CD4-positive, alpha-beta T cell treated with Interleukin-1 beta for 1 hour (primary cell): ENCODE results near the gene SLC4A4.

Source experiments
- DNase-seq, 2 donors: peaks; one replicate each; pipeline ENCODE4 v3.0.0-alpha.2; 2020 to 2022

Gene SLC4A4

GRCh38 chr4:71417150-71417549 lies 78.3 kb downstream of the SLC4A4 start:
- DNase-seq: no peak

- DNase-seq: no peak
Measured at GRCh38 chr4:71426381-71427042, 87.7 kb downstream of the SLC4A4 start.

- no peak for DNase-seq
Measured at GRCh38 chr4:71429106-71429505, 90.3 kb downstream of the SLC4A4 start.

- no peak for DNase-seq
Measured at GRCh38 chr4:71429962-71430361, 91.1 kb downstream of the SLC4A4 start.

- DNase-seq: no peak
Measured at GRCh38 chr4:71430609-71431008, 91.8 kb downstream of the SLC4A4 start.

GRCh38 chr4:71440612-71441011 lies 101.8 kb downstream of the SLC4A4 start:
- DNase-seq: no peak

- no peak for DNase-seq
Measured at GRCh38 chr4:71441186-71442169, 102.7 kb downstream of the SLC4A4 start.

GRCh38 chr4:71442336-71442735 lies 103.5 kb downstream of the SLC4A4 start:
- no peak for DNase-seq

GRCh38 chr4:71444395-71444794 lies 105.6 kb downstream of the SLC4A4 start:
- DNase-seq: no peak

- no peak for DNase-seq
Measured at GRCh38 chr4:71445811-71446210, 107.0 kb downstream of the SLC4A4 start.

- no peak for DNase-seq
Measured at GRCh38 chr4:71446479-71447081, 107.8 kb downstream of the SLC4A4 start.

GRCh38 chr4:71449040-71449439 lies 110.2 kb downstream of the SLC4A4 start:
- DNase-seq: no peak

GRCh38 chr4:71449878-71450277 lies 111.1 kb downstream of the SLC4A4 start:
- DNase-seq: no peak

GRCh38 chr4:71453531-71453930 lies 114.7 kb downstream of the SLC4A4 start:
- DNase-seq: no peak

GRCh38 chr4:71456841-71457240 lies 118.0 kb downstream of the SLC4A4 start:
- DNase-seq: no peak

GRCh38 chr4:71460371-71460770 lies 121.6 kb downstream of the SLC4A4 start:
- DNase-seq: no peak

GRCh38 chr4:71461422-71461821 lies 122.6 kb downstream of the SLC4A4 start:
- no peak for DNase-seq

GRCh38 chr4:71466775-71467174 lies 128.0 kb downstream of the SLC4A4 start:
- DNase-seq: no peak

GRCh38 chr4:71468116-71468710 lies 129.4 kb downstream of the SLC4A4 start:
- no peak for DNase-seq

- no peak for DNase-seq
Measured at GRCh38 chr4:71469541-71469940, 130.7 kb downstream of the SLC4A4 start.

GRCh38 chr4:71470524-71470923 lies 131.7 kb downstream of the SLC4A4 start:
- no peak for DNase-seq

- no peak for DNase-seq
Measured at GRCh38 chr4:71472946-71473345, 134.1 kb downstream of the SLC4A4 start.

- no peak for DNase-seq
Measured at GRCh38 chr4:71473541-71474240, 134.9 kb downstream of the SLC4A4 start.
